HG02981 (cell line): ENCODE results near the gene SYNE1.

ENCODE experiments used
- ATAC-seq: cut with Tn5 transposase; IDR thresholded peaks from one replicate; pipeline ENCODE4 v1.9.1; 2021; ENCODE audit warnings: mild to moderate bottlenecking, moderate library complexity; ENCODE audit not compliant: unreplicated experiment

The SYNE1 gene

GRCh38 chr6:152248980-152249379 lies 388.2 kb downstream of the SYNE1 start:
- ATAC-seq: no peak

- no peak for ATAC-seq
These were observed 390.4 kb downstream of the SYNE1 start for GRCh38 chr6:152246554-152247337.

GRCh38 chr6:152244998-152245630 lies 392.0 kb downstream of the SYNE1 start:
- no peak for ATAC-seq

- no peak for ATAC-seq
These were observed 396.0 kb downstream of the SYNE1 start for GRCh38 chr6:152241013-152241766.

GRCh38 chr6:152240436-152240835 lies 396.7 kb downstream of the SYNE1 start:
- no peak for ATAC-seq

GRCh38 chr6:152236370-152237097 lies 400.6 kb downstream of the SYNE1 start:
- ATAC-seq: no peak

GRCh38 chr6:152233547-152234320 lies 403.4 kb downstream of the SYNE1 start:
- no peak for ATAC-seq

- ATAC-seq: no peak
These were observed 404.5 kb downstream of the SYNE1 start for GRCh38 chr6:152232501-152233151.

GRCh38 chr6:152229330-152229729 lies 407.8 kb downstream of the SYNE1 start:
- ATAC-seq: no peak

- no peak for ATAC-seq
These were observed 411.0 kb downstream of the SYNE1 start for GRCh38 chr6:152226119-152226518.

- ATAC-seq: no peak
These were observed 411.8 kb downstream of the SYNE1 start for GRCh38 chr6:152225241-152225934.

- no peak for ATAC-seq
These were observed 413.5 kb downstream of the SYNE1 start for GRCh38 chr6:152223636-152224035.

- ATAC-seq: no peak
These were observed 415.1 kb downstream of the SYNE1 start for GRCh38 chr6:152221806-152222628.

- ATAC-seq: no peak
These were observed 416.4 kb downstream of the SYNE1 start for GRCh38 chr6:152220786-152221185.

- no peak for ATAC-seq
These were observed 418.3 kb downstream of the SYNE1 start for GRCh38 chr6:152218887-152219286.

GRCh38 chr6:152212437-152212836 lies 424.7 kb downstream of the SYNE1 start:
- no peak for ATAC-seq

- no peak for ATAC-seq
These were observed 428.0 kb downstream of the SYNE1 start for GRCh38 chr6:152209211-152209610.
